AG09319 (cell line): ENCODE results near the gene WDR62.

Source experiments
- DNase-seq: peaks from one replicate; pipeline ENCODE4 v3.0.0-alpha.2; 2010; ENCODE audit warnings: low read depth; ENCODE audit errors: extremely low read depth
- CTCF ChIP-seq: IDR thresholded peaks from 2 replicates; pipeline ENCODE4 v1.5.1; 2011; ENCODE audit warnings: low read depth, mild to moderate bottlenecking, inconsistent platforms, low read length, moderate library complexity

WDR62 gene

GRCh38 chr19:36072081-36072480 is 17.4 kb downstream of the WDR62 start:
- TF ChIP-seq CTCF, result no peak
- DNase-seq, result no peak

GRCh38 chr19:36073121-36073876 is 18.6 kb downstream of the WDR62 start:
- no peak for DNase-seq
- no peak for TF ChIP-seq CTCF

- no peak for DNase-seq
- no peak for TF ChIP-seq CTCF
Observed at GRCh38 chr19:36079389-36079945, 24.8 kb downstream of the WDR62 start.

GRCh38 chr19:36081385-36081784 is 26.7 kb downstream of the WDR62 start:
- TF ChIP-seq CTCF, result no peak
- no peak for DNase-seq

- DNase-seq, result no peak
- no peak for TF ChIP-seq CTCF
Observed at GRCh38 chr19:36081894-36082293, 27.2 kb downstream of the WDR62 start.

- no peak for TF ChIP-seq CTCF
- no peak for DNase-seq
Observed at GRCh38 chr19:36082916-36083315, 28.2 kb downstream of the WDR62 start.

- TF ChIP-seq CTCF, result no peak
- DNase-seq, result no peak
Observed at GRCh38 chr19:36084231-36085009, 29.7 kb downstream of the WDR62 start.
